Keratinocyte (primary cell): ENCODE data around the gene SETBP1. TPM values are rescaled to one million over a fixed set of nuclear protein-coding genes. Genes with fewer than 3 reads are reported as not detected.

ENCODE experiments used
- DNase-seq: peaks from one replicate; pipeline ENCODE4 v3.0.0-alpha.2; 2011; ENCODE audit warnings: low read depth, missing footprints, low spot score
- FAIRE-seq: peaks from 2 replicates; lab custom pipeline; 2011; peaks lifted over from hg19 to GRCh38; lab: Jason Lieb, UNC
- H2AFZ ChIP-seq: 2 replicates; pipeline ENCODE4 v1.6.0; 2012; ENCODE audit warnings: low read length, control low read depth, inconsistent platforms; ENCODE audit not compliant: control insufficient read depth
- H3K27ac ChIP-seq: 2 replicates; pipeline ENCODE4 v1.5.1; 2011; ENCODE audit warnings: low read length; ENCODE audit not compliant: control insufficient read depth, insufficient read depth
- H3K27me3 ChIP-seq: 3 replicates; pipeline ENCODE4 v1.6.0; 2011; ENCODE audit warnings: low read length; ENCODE audit not compliant: control insufficient read depth, insufficient read depth; ENCODE audit errors: extremely low read depth
- H3K36me3 ChIP-seq, 2 experiments: 2 replicates in 1 of 2; 3 replicates in 1 of 2; pipeline ENCODE4 v1.5.1; 2011; ENCODE audit warnings: low read length in 2 of 2, mild to moderate bottlenecking in 1 of 2; ENCODE audit not compliant: control insufficient read depth in 2 of 2, insufficient read depth in 2 of 2; ENCODE audit errors: extremely low read depth in 1 of 2
- H3K4me1 ChIP-seq: 3 replicates; pipeline ENCODE4 v1.5.1; 2011; ENCODE audit warnings: low read length; ENCODE audit not compliant: control insufficient read depth, insufficient read depth; ENCODE audit errors: extremely low read depth
- H3K4me2 ChIP-seq: 3 replicates; pipeline ENCODE4 v1.6.0; 2011; ENCODE audit warnings: low read depth, low read length; ENCODE audit not compliant: control insufficient read depth, insufficient read depth; ENCODE audit errors: extremely low read depth
- H3K4me3 ChIP-seq, 3 experiments: fragments of 200-600 bp in 1 of 3; sonication (generic) in 1 of 3; 2 replicates in 2 of 3; 3 replicates in 1 of 3; pipeline ENCODE4 v1.5.1; 2011 to 2016; ENCODE audit warnings: low read length in 3 of 3, mild to moderate bottlenecking in 3 of 3, control low read depth in 2 of 3, inconsistent platforms in 1 of 3, low read depth in 1 of 3, mixed read lengths in 1 of 3, mixed run types in 1 of 3, moderate library complexity in 1 of 3; ENCODE audit not compliant: control insufficient read depth in 2 of 3, insufficient read depth in 2 of 3; ENCODE audit errors: extremely low read depth in 1 of 3
- H3K79me2 ChIP-seq: 2 replicates; pipeline ENCODE4 v1.6.0; 2012; ENCODE audit warnings: low read length; ENCODE audit not compliant: control insufficient read depth, insufficient read depth
- H3K9ac ChIP-seq: 3 replicates; pipeline ENCODE4 v1.6.0; 2011; ENCODE audit warnings: low read length; ENCODE audit not compliant: control insufficient read depth, insufficient read depth; ENCODE audit errors: extremely low read depth
- H3K9me1 ChIP-seq: 3 replicates; pipeline ENCODE4 v1.6.0; 2011; ENCODE audit warnings: low read length; ENCODE audit not compliant: control insufficient read depth, insufficient read depth; ENCODE audit errors: extremely low read depth
- H3K9me3 ChIP-seq: 2 replicates; pipeline ENCODE4 v1.5.1; 2012; ENCODE audit warnings: low read depth, low read length; ENCODE audit not compliant: control insufficient read depth
- H4K20me1 ChIP-seq: 3 replicates; pipeline ENCODE4 v1.6.0; 2011; ENCODE audit warnings: low read length; ENCODE audit not compliant: control insufficient read depth, insufficient read depth; ENCODE audit errors: extremely low read depth
- CTCF ChIP-seq, 3 experiments: IDR thresholded peaks in 1 of 3; conservative IDR thresholded peaks in 1 of 3; optimal IDR thresholded peaks in 1 of 3; 2 replicates in 2 of 3; 3 replicates in 1 of 3; pipeline versions ENCODE3 to v1.5.1; 2011; ENCODE audit warnings: low read length in 3 of 3, mild to moderate bottlenecking in 3 of 3, moderate library complexity in 2 of 3, control low read depth in 1 of 3, inconsistent platforms in 1 of 3; ENCODE audit not compliant: insufficient read depth in 2 of 3; ENCODE audit errors: extremely low read depth in 1 of 3
- EZH2 ChIP-seq: IDR thresholded peaks from one replicate; pipeline ENCODE4 v1.6.1; 2012; ENCODE audit warnings: inconsistent platforms, mild to moderate bottlenecking, low read length, moderate library complexity
- dilution Hi-C: fragments of 300-500 bp; cut with MboI; formaldehyde crosslinking; loops from one replicate; pipeline ENCODE4 v1.7.0; 2020; ENCODE audit warnings: low sequenced_read_pairs; ENCODE audit not compliant: extremely low pct_ligation_motif_present
- polyA plus RNA-seq, 5 experiments: library from polyadenylated mRNA; depleted of rRNA in 3 of 5; stranded (reverse) in 3 of 5; stranded (forward) in 1 of 5; unstranded in 1 of 5; fragments of >200 nt; gene quantifications; 1 replicate in 1 of 5; 2 replicates in 3 of 5; 3 replicates in 1 of 5; pipeline versions ENCODE4 v1.2.1 to v1.2.3, GENCODE V29; 2011 to 2012; ENCODE audit warnings: missing spikeins in 2 of 5, low read depth in 1 of 5, low replicate concordance in 1 of 5

Gene SETBP1
- polyA plus RNA-seq, 1 donor (not counting 4 experiments of a cell fraction or from before 2014, with no cell fraction given), result 3.3 TPM

- no peak for DNase-seq
- no peaks in the 10 kb centered on the region for H4K20me1 ChIP-seq
- no peak overlapping the region for H3K4me2 ChIP-seq
- no peaks in the 10 kb centered on the region for H3K9me3 ChIP-seq
- no peak overlapping the region for H3K27ac ChIP-seq
- H3K27me3 ChIP-seq, result no peaks in the 10 kb centered on the region
- peaks cover 8% of the 10 kb centered on the region for H3K4me1 ChIP-seq
- H2AFZ ChIP-seq, result no peak overlapping the region
- TF ChIP-seq CTCF (optimal IDR thresholded peaks at IDR 0.05 in 1 of 3, IDR thresholded peaks at IDR 0.05 in 1 of 3, conservative IDR thresholded peaks at IDR 0.05 in 1 of 3; ENCODE audit: extremely low read depth in 1 of 3, insufficient read depth in 2 of 3, low read length in 3 of 3) (no peak), EZH2 (no peak)
- no peaks in the 10 kb centered on the region for H3K79me2 ChIP-seq
- peaks cover 0 to 2% of the 10 kb centered on the region in 2 experiments for H3K36me3 ChIP-seq
- H3K9ac ChIP-seq, result no peak overlapping the region
- H3K4me3 ChIP-seq, result no peak overlapping the region
- H3K9me1 ChIP-seq, result no peaks in the 10 kb centered on the region
- dilution Hi-C loops, result no loop called here
- no peak for FAIRE-seq
Measured at GRCh38 chr18:44849361-44849760, 168.7 kb downstream of the SETBP1 start.

- H3K4me3 ChIP-seq, result no peak overlapping the region
- no peaks in the 10 kb centered on the region for H4K20me1 ChIP-seq
- peaks cover 4% of the 10 kb centered on the region for H3K4me1 ChIP-seq
- dilution Hi-C loops, result no loop called here
- no peak overlapping the region for H3K4me2 ChIP-seq
- no peaks in the 10 kb centered on the region for H3K27me3 ChIP-seq
- H2AFZ ChIP-seq, result no peak overlapping the region
- H3K27ac ChIP-seq, result no peak overlapping the region
- H3K79me2 ChIP-seq, result no peaks in the 10 kb centered on the region
- TF ChIP-seq CTCF (optimal IDR thresholded peaks at IDR 0.05 in 1 of 3, IDR thresholded peaks at IDR 0.05 in 1 of 3, conservative IDR thresholded peaks at IDR 0.05 in 1 of 3; ENCODE audit: extremely low read depth in 1 of 3, insufficient read depth in 2 of 3, low read length in 3 of 3) (no peak), EZH2 (no peak)
- no peak overlapping the region for H3K9ac ChIP-seq
- no peaks in the 10 kb centered on the region for H3K9me1 ChIP-seq
- H3K9me3 ChIP-seq, result no peaks in the 10 kb centered on the region
- no peak for FAIRE-seq
- DNase-seq, result no peak
- peaks cover 0 to 2% of the 10 kb centered on the region in 2 experiments for H3K36me3 ChIP-seq
Measured at GRCh38 chr18:44850001-44850400, 169.3 kb downstream of the SETBP1 start.
